ENCODE data around the gene KAT8.

DNA sequence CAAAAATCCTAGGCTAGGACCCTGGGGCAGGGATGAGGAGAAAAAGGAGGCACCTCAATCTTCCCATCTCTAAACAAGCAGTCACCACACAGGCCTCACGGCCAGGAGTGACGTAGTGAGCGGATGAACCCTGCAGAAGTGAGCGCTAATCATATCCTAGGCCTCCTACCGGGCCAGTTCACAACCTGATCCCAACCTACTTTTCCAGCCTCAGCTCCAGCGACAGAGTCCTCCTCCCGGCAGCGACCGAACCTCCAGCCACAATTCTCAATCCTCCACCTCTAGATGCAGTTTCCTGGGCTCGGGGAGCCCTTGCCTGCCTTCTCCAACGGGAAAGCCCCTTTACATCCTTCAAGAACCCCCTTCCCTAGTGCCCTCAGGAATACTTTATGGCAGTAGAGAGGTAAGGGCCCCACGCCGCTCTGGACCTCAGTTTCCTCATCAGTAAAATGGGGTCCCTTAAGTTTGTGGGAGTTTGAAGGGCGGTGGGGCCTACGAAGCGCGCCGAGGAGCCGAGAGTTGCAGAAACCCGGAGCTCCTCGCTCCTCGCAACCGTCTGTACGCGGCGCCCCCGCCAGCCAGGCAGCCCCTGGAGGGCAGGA, 44.8 kb upstream of the KAT8 start:
- no peak for TF ChIP-seq POLR2AphosphoS5 (IDR thresholded peaks at IDR 0.05)
- TF ChIP-seq, protein P1, sequence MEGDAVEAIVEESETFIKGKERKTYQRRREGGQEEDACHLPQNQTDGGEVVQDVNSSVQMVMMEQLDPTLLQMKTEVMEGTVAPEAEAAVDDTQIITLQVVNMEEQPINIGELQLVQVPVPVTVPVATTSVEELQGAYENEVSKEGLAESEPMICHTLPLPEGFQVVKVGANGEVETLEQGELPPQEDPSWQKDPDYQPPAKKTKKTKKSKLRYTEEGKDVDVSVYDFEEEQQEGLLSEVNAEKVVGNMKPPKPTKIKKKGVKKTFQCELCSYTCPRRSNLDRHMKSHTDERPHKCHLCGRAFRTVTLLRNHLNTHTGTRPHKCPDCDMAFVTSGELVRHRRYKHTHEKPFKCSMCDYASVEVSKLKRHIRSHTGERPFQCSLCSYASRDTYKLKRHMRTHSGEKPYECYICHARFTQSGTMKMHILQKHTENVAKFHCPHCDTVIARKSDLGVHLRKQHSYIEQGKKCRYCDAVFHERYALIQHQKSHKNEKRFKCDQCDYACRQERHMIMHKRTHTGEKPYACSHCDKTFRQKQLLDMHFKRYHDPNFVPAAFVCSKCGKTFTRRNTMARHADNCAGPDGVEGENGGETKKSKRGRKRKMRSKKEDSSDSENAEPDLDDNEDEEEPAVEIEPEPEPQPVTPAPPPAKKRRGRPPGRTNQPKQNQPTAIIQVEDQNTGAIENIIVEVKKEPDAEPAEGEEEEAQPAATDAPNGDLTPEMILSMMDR (IDR thresholded peaks at IDR 0.05), result no peak

All from upper lobe of left lung (tissue), 4 donors.